OCI-LY3 (cell line): ENCODE data around the gene COG8.

ENCODE experiments used
- EZH2phosphoT487 ChIP-seq: fragments of 200-600 bp; shearing (Covaris generic); IDR thresholded peaks from 2 replicates; pipeline ENCODE4 v1.6.1; 2018; ENCODE audit warnings: antibody characterized with exemption, mixed run types, low read depth
- TF ChIP-seq, protein P1 (sequence below): fragments of 200-600, 300-600 bp; sonication (generic); IDR thresholded peaks from 2 replicates; pipeline ENCODE4 v1.5.1; 2014; ENCODE audit warnings: antibody characterized with exemption, low read length, low read depth

DNA sequence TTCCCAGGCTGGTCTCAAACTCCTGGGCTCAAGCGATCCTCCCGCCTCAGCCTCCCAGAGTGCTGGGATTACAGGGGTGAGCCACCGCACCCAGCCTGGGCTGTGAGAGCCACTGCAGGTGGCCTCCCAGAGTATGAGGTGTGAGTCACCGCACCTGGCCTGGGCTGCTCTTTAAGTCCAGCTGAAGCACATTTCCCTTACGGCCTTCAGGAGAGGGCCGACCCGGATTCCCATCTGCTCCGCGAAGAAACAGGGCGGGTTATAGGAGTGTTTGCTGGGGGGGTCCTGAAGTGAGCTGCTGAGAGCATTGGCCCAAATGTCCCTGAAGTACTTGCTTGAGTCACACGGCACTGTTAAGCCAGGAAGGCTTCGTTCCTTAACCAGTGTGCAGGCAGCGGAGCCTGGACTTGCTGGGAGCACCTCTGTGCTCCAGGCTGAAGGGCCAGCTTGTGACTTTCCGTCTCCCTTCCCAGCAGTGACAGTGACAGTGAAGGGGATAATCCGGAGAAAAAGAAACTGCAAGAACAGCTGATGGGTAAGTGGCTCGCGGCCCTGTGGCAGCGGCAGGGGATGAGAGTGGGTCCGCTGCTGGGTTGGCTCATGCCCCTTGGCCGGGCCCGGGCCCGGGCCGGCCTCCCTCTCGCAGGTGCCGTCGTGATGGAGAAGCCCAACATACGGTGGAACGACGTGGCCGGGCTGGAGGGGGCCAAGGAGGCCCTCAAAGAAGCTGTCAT, 21.0 kb downstream of the COG8 start:
- TF ChIP-seq, protein P1, sequence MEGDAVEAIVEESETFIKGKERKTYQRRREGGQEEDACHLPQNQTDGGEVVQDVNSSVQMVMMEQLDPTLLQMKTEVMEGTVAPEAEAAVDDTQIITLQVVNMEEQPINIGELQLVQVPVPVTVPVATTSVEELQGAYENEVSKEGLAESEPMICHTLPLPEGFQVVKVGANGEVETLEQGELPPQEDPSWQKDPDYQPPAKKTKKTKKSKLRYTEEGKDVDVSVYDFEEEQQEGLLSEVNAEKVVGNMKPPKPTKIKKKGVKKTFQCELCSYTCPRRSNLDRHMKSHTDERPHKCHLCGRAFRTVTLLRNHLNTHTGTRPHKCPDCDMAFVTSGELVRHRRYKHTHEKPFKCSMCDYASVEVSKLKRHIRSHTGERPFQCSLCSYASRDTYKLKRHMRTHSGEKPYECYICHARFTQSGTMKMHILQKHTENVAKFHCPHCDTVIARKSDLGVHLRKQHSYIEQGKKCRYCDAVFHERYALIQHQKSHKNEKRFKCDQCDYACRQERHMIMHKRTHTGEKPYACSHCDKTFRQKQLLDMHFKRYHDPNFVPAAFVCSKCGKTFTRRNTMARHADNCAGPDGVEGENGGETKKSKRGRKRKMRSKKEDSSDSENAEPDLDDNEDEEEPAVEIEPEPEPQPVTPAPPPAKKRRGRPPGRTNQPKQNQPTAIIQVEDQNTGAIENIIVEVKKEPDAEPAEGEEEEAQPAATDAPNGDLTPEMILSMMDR: no peak
- TF ChIP-seq EZH2phosphoT487: no peak
